PFSK-1 (cell line): Measurements from ENCODE around the gene BARX1.

Experiments used
- POLR2AphosphoS5 ChIP-seq: IDR thresholded peaks from 2 replicates; pipeline ENCODE4 v1.6.1; 2012; ENCODE audit warnings: low read depth, mild to moderate bottlenecking, control low read depth, low read length, moderate library complexity
- TAF1 ChIP-seq: IDR thresholded peaks from 2 replicates; pipeline ENCODE4 v1.6.1; 2012; ENCODE audit warnings: low read length, control low read depth, borderline replicate concordance; ENCODE audit not compliant: insufficient read depth

DNA sequence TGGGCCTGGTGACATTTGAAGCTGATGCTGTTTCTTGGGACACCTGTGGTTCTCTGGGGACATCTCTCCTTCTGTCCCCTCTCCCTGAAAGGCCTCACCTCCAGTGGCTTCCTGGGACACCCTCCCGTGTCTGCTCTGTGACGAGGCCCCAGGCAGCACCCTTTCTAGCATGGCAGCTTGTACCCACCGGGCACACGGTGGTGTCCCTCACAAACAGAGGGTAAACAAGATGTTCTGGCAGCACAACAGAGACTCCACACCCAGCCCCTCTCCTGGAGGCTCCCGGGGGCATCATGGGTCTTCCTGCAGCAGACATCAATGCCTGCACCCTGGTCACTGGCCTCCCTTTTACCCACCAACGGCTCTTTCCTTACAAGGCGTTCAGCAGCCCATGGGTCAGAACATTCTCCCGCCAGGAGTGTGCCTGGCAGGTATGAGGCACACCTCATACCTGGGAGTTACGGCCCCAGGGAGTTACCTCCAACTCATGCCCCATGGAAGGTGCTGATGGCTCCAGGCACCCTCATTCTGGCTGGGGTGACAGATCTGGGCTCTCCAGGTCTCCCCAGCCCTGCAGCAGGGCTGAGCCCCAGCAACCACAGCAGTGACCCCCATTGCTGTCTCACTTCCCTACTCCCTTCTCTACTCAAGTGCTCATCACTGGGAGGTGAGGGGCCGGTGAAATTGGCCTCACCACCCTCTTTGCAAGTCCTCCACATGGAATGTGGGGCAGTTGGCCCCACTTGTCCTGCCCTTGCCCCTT is 51.1 kb downstream of the BARX1 start:
- TF ChIP-seq TAF1 = no peak
- TF ChIP-seq POLR2AphosphoS5 = no peak
